HG03196 (cell line): Measurements from ENCODE around the gene ALKBH4.
A peak's percentile ranks its signal among the peaks of the same experiment; 100 is the strongest.
"Not testable (repeated sequence)": the region's sequence is repeated elsewhere in the genome, so short reads cannot be mapped to it uniquely, and the experiment has no call there.

Experiments
- ATAC-seq: cut with Tn5 transposase; IDR thresholded peaks from one replicate; pipeline ENCODE4 v1.9.1; 2021; ENCODE audit not compliant: unreplicated experiment

Gene ALKBH4

GRCh38 chr7:102478314-102479208 is 13.9 kb upstream of the ALKBH4 start, which contains the start of gene POLR2J:
TSS of gene POLR2J (minus strand) at chr7:102478922. CDS start at chr7:102478860, 62 bp downstream.
- peak; percentile 82 for ATAC-seq

GRCh38 chr7:102474736-102475435 is 10.2 kb upstream of the ALKBH4 start:
- not testable (repeated sequence) for ATAC-seq

DNA sequence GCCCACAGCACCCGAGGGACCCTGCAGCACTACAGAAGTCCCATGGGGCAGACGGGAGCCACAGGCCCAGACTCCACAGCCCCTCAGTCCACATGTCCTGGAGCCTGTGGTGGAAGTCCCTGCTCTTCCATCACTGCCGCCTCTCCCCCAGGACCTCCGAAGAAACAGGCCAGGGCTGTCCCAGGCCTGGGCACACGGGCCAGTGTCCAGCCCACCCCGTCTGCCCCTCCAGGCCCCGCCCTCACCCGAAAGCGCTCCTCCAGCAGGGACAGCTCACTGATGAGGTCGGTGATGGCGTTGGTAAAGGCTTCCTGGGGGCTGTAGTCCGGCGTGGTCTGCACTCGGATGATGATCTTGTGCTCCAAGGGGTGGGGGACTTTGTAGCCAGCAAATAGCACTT is 9.5 kb upstream of the ALKBH4 start:
- not testable (repeated sequence) for ATAC-seq

GRCh38 chr7:102473271-102473991 is 8.8 kb upstream of the ALKBH4 start:
- no peak for ATAC-seq

DNA sequence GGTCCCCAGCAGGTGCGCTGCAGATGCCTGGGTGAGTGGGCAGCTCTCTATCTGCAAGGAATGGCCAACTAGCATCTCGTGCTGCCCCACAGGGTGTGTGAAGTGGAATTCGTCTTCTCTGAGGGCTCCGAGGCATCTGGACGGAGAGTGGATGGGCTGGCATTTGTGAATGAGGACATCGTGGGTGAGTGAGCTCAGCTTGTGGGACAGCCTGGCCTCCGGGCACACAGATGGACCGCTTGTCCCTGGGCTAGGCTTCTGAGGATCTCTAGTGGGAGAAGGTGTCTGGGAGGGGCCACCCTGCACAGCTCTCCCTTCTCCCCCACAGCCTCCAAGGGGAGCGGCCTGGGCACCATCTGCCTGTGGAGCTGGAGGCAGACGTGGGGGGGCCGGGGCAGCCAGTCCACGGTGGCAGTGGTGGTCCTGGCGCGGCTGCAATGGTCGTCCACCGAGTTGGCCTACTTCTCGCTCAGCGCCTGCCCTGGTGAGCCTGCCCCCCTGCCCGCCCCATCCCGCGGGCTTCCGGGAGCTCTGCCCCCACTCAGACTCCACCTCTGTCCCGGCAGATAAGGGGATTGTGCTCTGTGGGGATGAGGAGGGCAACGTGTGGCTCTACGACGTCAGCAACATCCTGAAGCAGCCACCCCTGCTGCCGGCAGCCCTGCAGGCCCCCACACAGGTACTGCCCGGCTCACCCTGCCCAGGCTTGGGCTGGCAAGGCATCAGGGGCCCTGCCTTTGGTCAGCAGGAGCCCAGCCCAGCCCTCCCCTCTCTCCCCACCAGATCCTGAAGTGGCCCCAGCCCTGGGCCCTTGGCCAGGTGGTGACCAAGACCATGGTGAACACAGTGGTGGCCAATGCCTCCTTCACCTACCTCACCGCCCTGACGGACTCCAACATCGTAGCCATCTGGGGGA is 7.7 kb upstream of the ALKBH4 start:
- no peak for ATAC-seq

- ATAC-seq, result no peak
Measured at GRCh38 chr7:102471791-102472125, 7.1 kb upstream of the ALKBH4 start.

- no peak for ATAC-seq
Measured at GRCh38 chr7:102469972-102470825, 5.5 kb upstream of the ALKBH4 start.

DNA sequence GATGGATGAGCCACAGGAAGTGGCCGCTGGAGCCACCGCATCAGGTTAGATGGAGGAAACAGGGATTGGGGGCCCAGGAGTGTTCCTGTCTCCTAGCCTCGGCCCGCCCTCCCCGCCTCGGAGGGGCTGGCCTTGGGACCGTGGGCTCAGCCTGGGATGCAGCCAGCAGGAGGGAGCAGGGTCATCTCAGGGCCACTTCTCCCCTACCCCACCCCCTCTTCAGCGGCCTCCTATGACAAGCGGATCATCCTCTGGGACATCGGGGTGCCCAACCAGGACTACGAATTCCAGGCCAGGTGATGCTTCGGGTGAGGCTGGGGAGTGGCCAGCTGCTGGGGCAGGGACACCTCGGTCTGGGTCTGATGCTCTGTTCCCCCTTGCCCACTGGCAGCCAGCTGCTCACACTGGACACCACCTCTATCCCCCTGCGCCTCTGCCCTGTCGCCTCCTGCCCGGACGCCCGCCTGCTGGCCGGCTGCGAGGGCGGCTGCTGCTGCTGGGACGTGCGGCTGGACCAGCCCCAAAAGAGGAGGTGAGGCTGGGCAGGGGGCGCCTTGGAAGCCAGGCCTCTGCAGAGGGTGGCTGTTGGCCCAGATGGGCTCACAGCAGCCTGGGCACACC is 4.8 kb upstream of the ALKBH4 start:
- ATAC-seq, result no peak

- ATAC-seq, result no peak
Measured at GRCh38 chr7:102468478-102469350, 4.1 kb upstream of the ALKBH4 start.

- no peak for ATAC-seq
Measured at GRCh38 chr7:102467581-102468477, 3.2 kb upstream of the ALKBH4 start.

GRCh38 chr7:102466097-102466496 is 1.4 kb upstream of the ALKBH4 start:
- ATAC-seq, result no peak

GRCh38 chr7:102463841-102464576 is 654 bp downstream of the ALKBH4 start:
- no peak for ATAC-seq

- ATAC-seq, result no peak
Measured at GRCh38 chr7:102460467-102460866, 4.2 kb downstream of the ALKBH4 start.

GRCh38 chr7:102459221-102459844 is 5.3 kb downstream of the ALKBH4 start:
- no peak for ATAC-seq

DNA sequence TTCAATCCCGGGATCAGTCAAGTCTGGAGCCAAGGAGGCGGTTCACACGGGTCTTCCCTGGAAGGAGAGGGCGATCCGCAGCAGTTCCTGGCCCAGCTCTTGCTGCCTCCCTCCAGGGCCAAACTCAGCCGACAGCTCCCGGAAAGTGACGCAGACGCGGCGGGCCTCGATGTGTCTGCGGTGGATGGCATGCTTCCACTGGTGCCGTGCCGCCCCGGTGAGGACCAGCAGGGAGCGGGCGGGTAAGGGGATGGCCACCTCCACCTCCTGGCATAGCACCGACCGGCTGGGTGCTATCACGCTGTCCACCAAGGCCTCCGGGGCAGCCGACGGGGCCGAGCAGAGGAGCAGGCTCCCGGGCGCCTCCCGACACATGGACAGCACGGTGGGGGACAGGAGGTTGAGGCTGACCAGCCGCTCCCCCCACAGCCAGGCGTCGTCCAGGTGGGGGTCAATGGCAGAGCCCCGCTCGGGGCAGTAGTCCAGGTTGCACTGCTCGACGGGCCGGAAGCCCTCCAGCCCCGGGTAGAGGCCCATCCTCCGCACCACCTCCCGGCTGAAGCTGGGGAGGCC is 7.2 kb downstream of the ALKBH4 start:
- no peak for ATAC-seq

- no peak for ATAC-seq
Measured at GRCh38 chr7:102456327-102456726, 8.3 kb downstream of the ALKBH4 start.
